WTC11 (cell line): ENCODE measurements around the gene ENG. TPM values are rescaled to one million over a fixed set of nuclear protein-coding genes. Genes with fewer than 3 reads are reported as not detected.

Experiments used
- ATAC-seq: fragments of 200-7000 bp; cut with Tn5 transposase; 2 replicates; pipeline ENCODE4 v1.10.0; 2021; ENCODE audit warnings: mild to moderate bottlenecking, moderate library complexity
- CTCF ChIA-PET: fragments of 300-600 bp; sonication (Branson Sonifier 250); formaldehyde crosslinking; loops from one replicate; lab custom pipeline; 2021; ENCODE audit warnings: antibody characterized with exemption; lab: Charles Lee
- POLR2A ChIA-PET: fragments of 350-600 bp; sonication (Branson Sonifier 250); formaldehyde crosslinking; loops from one replicate; lab custom pipeline; 2021; ENCODE audit warnings: antibody characterized with exemption; lab: Charles Lee
- DNase-seq: peaks from one replicate; pipeline ENCODE4 v3.0.0; 2021; ENCODE audit warnings: low spot score
- H3K27ac Mint-ChIP-seq: 2 replicates; pipeline ENCODE4 v1.8.0; 2021; ENCODE audit warnings: mixed read lengths
- H3K27me3 Mint-ChIP-seq: 2 replicates; pipeline ENCODE4 v1.8.0; 2021; ENCODE audit warnings: low read depth, mild to moderate bottlenecking, moderate library complexity, mixed read lengths
- H3K36me3 Mint-ChIP-seq: 2 replicates; pipeline ENCODE4 v1.8.0; 2021; ENCODE audit warnings: mixed read lengths
- H3K4me1 Mint-ChIP-seq: 2 replicates; pipeline ENCODE4 v1.8.0; 2022; ENCODE audit warnings: mixed read lengths
- H3K4me3 Mint-ChIP-seq: 2 replicates; pipeline ENCODE4 v1.8.0; 2021; ENCODE audit warnings: mild to moderate bottlenecking, moderate library complexity, mixed read lengths
- H3K9me3 Mint-ChIP-seq: 2 replicates; pipeline ENCODE4 v1.8.0; 2021; ENCODE audit warnings: mixed read lengths
- ATF2 ChIP-seq: sonication (generic); formaldehyde crosslinking; IDR thresholded peaks from 2 replicates; pipeline ENCODE4 v1.8.1; 2022; ENCODE audit warnings: low read depth, missing genetic modification reagents, borderline replicate concordance
- CREM ChIP-seq: sonication (generic); formaldehyde crosslinking; IDR thresholded peaks from 2 replicates; pipeline ENCODE4 v1.8.1; 2022; ENCODE audit warnings: mild to moderate bottlenecking, missing genetic modification reagents, moderate library complexity
- E2F4 ChIP-seq: sonication (generic); formaldehyde crosslinking; IDR thresholded peaks from 2 replicates; pipeline ENCODE4 v1.8.1; 2022; ENCODE audit warnings: low read depth, mild to moderate bottlenecking, moderate library complexity, missing genetic modification reagents, borderline replicate concordance
- NR3C1 ChIP-seq: sonication (generic); formaldehyde crosslinking; conservative IDR thresholded peaks from 2 replicates; pipeline ENCODE4 v1.8.1; 2023; ENCODE audit warnings: low read depth, mild to moderate bottlenecking, missing genetic modification reagents
- PREB ChIP-seq: sonication (generic); formaldehyde crosslinking; IDR thresholded peaks from 2 replicates; pipeline ENCODE4 v1.8.1; 2022; ENCODE audit warnings: mild to moderate bottlenecking, missing genetic modification reagents, moderate library complexity, borderline replicate concordance
- ZNF138 ChIP-seq: sonication (generic); formaldehyde crosslinking; conservative IDR thresholded peaks from 2 replicates; pipeline ENCODE4 v1.8.1; 2022; ENCODE audit warnings: mild to moderate bottlenecking, moderate library complexity, missing genetic modification reagents
- ZNF416 ChIP-seq: fragments of 250-450 bp; sonication (Bioruptor Pico); IDR thresholded peaks from 2 replicates; pipeline ENCODE4 v1.9.0; 2021; ENCODE audit warnings: mild to moderate bottlenecking, inconsistent platforms
- ZNF512 ChIP-seq: sonication (generic); formaldehyde crosslinking; IDR thresholded peaks from 2 replicates; pipeline ENCODE4 v1.8.1; 2022; ENCODE audit warnings: missing genetic modification reagents, borderline replicate concordance
- ZNF671 ChIP-seq: fragments of 250-450 bp; sonication (Bioruptor Pico); IDR thresholded peaks from 2 replicates; pipeline ENCODE4 v1.8.0; 2021; ENCODE audit warnings: mild to moderate bottlenecking
- total RNA-seq: library from RNA; stranded (reverse); gene quantifications from 3 replicates; pipeline ENCODE4 v1.2.3, GENCODE V29; 2021
- TF ChIP-seq, protein P1 (sequence below): sonication (generic); formaldehyde crosslinking; IDR thresholded peaks from 2 replicates; pipeline ENCODE4 v1.8.1; 2023; ENCODE audit warnings: mild to moderate bottlenecking, missing genetic modification reagents

The ENG gene
- total RNA-seq, 1 experiment from 2014 or later = 4.4 TPM

DNA sequence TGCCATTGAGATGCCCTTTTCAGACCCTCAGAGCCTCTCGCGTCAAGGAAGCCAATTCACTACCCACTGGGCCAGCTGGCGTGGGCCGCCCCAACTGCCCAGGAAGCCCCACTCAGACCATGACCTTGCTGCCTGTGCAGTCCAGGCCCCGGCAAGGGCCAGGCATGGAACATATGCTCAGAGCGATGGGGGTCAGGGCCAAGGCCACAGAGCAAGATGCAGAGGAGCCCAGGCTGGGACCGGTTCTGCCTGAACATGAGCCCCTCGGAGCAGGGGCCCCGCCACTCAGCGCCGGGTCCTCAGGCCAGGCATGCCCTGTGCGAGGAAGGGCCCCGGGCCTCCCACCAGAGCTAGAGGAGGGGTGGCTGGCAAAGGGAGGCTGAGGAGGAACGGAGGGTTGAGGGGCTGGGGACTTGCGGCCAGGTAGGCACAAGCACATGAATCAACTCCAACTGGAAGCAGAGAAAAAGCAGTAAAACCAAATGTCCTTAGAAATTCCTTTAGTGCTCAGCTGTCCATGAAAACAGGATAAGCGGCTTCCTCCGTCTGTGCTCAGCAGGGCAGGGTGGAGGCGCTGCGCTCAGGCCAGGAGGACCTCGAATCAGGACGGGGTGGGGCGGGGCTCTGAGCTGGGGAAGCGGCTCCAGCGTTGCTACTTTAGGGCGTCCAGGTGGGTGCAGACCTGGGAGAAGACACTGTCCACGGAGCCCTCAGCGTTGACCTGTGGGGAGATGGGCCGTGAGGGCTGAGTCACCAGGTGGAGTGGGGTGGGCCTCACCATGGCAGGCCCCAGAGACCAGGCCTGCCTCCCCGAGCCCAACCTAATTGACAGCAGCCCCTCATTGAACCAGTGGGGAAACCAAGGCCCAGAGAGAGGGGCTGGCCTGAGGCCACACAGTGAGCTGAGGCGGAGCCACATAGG is 13.2 kb upstream of the ENG start:
- TF ChIP-seq ZNF138 (CRISPR knock-in tag) = no peak
- no peak overlapping the region for H3K4me3 Mint-ChIP-seq
- ChIA-PET CTCF (interaction anchor here (0.6 to 4.2 kb wide), 12 partner anchors 10 to 133 kb away, joined by 3 to 115 read pairs (median 5); partner anchors contain the start of genes AK1, ENG and TOR2A), POLR2A (interaction anchor here (1.1 kb wide), 1 partner anchor 82 kb away, joined by 3 read pairs; the partner anchor contains the start of gene CDK9)
- H3K27me3 Mint-ChIP-seq = no peaks in the 10 kb centered on the region
- H3K9me3 Mint-ChIP-seq = no peaks in the 10 kb centered on the region
- DNase-seq (no peak), ATAC-seq (peak; percentile 33)
- H3K4me1 Mint-ChIP-seq = peaks cover 10% of the 10 kb centered on the region
- no peak overlapping the region for H3K27ac Mint-ChIP-seq
- H3K36me3 Mint-ChIP-seq = no peaks in the 10 kb centered on the region

GRCh38 chr9:127866535-127866934 is 12.1 kb upstream of the ENG start:
- TF ChIP-seq CREM (no peak), ZNF512 (CRISPR knock-in tag) (no peak), ATF2 (no peak), ZNF416 (CRISPR knock-in tag) (no peak), PREB (CRISPR knock-in tag) (no peak), NR3C1 (no peak), ZNF671 (CRISPR knock-in tag) (no peak)
- no peaks in the 10 kb centered on the region for H3K36me3 Mint-ChIP-seq
- H3K4me1 Mint-ChIP-seq = peaks cover 10% of the 10 kb centered on the region
- no peaks in the 10 kb centered on the region for H3K27me3 Mint-ChIP-seq
- DNase-seq = no peak
- ChIA-PET CTCF (interaction anchor here (0.7 to 1.2 kb wide), 3 partner anchors 95 to 132 kb away, joined by 3 to 5 read pairs (median 3); partner anchors contain the start of gene TOR2A), POLR2A (interaction anchor here (0.6 kb wide), 1 partner anchor 12 kb away, joined by 3 read pairs; the partner anchor contains the start of gene ENG)
- no peak overlapping the region for H3K27ac Mint-ChIP-seq
- H3K4me3 Mint-ChIP-seq = no peak overlapping the region
- ATAC-seq = no peak
- H3K9me3 Mint-ChIP-seq = no peaks in the 10 kb centered on the region

GRCh38 chr9:127865645-127866464 is 11.4 kb upstream of the ENG start:
- Mint-ChIP-seq H3K27ac (peak overlapping the region; percentile 57), H3K9me3 (no peaks in the 10 kb centered on the region), H3K27me3 (no peaks in the 10 kb centered on the region), H3K4me1 (peaks cover 10% of the 10 kb centered on the region), H3K36me3 (no peaks in the 10 kb centered on the region), H3K4me3 (no peak overlapping the region)
- TF ChIP-seq, protein P1, sequence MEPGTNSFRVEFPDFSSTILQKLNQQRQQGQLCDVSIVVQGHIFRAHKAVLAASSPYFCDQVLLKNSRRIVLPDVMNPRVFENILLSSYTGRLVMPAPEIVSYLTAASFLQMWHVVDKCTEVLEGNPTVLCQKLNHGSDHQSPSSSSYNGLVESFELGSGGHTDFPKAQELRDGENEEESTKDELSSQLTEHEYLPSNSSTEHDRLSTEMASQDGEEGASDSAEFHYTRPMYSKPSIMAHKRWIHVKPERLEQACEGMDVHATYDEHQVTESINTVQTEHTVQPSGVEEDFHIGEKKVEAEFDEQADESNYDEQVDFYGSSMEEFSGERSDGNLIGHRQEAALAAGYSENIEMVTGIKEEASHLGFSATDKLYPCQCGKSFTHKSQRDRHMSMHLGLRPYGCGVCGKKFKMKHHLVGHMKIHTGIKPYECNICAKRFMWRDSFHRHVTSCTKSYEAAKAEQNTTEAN (CRISPR knock-in tag) = peak; percentile 96; the same call in 1 of the 2 replicates
- no peak for TF ChIP-seq E2F4 (CRISPR knock-in tag)
- no peak for DNase-seq
- ATAC-seq = no peak
- POLR2A ChIA-PET = interaction anchor here (0.6 to 1.1 kb wide), 2 partner anchors 11 to 19 kb away, joined by 3 read pairs; partner anchors contain the start of gene ENG
- CTCF ChIA-PET = interaction anchor here (1.1 to 1.4 kb wide), 3 partner anchors 39 to 131 kb away, joined by 3 to 4 read pairs (median 3); partner anchors contain the start of gene TOR2A
